ENCODE data around the gene TBL1XR1.

The TBL1XR1 gene

GRCh38 chr3:176994891-176995781 is 202.1 kb downstream of the TBL1XR1 start:
- DNase-seq: no peak

GRCh38 chr3:176994393-176994792 is 202.9 kb downstream of the TBL1XR1 start:
- no peak for DNase-seq

- no peak for DNase-seq
Observed at GRCh38 chr3:176992978-176993377, 204.3 kb downstream of the TBL1XR1 start.

GRCh38 chr3:176992565-176992964 is 204.7 kb downstream of the TBL1XR1 start:
- DNase-seq: no peak

GRCh38 chr3:176988795-176989194 is 208.5 kb downstream of the TBL1XR1 start:
- no peak for DNase-seq

- no peak for DNase-seq
Observed at GRCh38 chr3:176987901-176988650, 209.2 kb downstream of the TBL1XR1 start.

GRCh38 chr3:176978441-176978840 is 218.8 kb downstream of the TBL1XR1 start:
- DNase-seq: peak; percentile 18

GRCh38 chr3:176977331-176977730 is 220.0 kb downstream of the TBL1XR1 start:
- DNase-seq: no peak

GRCh38 chr3:176976586-176976985 is 220.7 kb downstream of the TBL1XR1 start:
- no peak for DNase-seq

- no peak for DNase-seq
Observed at GRCh38 chr3:176974279-176974678, 223.0 kb downstream of the TBL1XR1 start.

- DNase-seq: no peak
Observed at GRCh38 chr3:176971613-176972174, 225.6 kb downstream of the TBL1XR1 start.

GRCh38 chr3:176970770-176971169 is 226.5 kb downstream of the TBL1XR1 start:
- DNase-seq: no peak

- DNase-seq: no peak
Observed at GRCh38 chr3:176969506-176969905, 227.8 kb downstream of the TBL1XR1 start.

All from fibroblast of skin of right quadriceps (primary cell).